22Rv1 (cell line): ENCODE data around the gene ADGRE2.
"Not testable (repeated sequence)": the region's sequence is repeated elsewhere in the genome, so short reads cannot be mapped to it uniquely, and the experiment has no call there.

Experiments
- CTCF ChIP-seq: fragments of 450-650 bp; IDR thresholded peaks from 2 replicates; pipeline ENCODE4 v1.5.1; 2017; ENCODE audit warnings: mild to moderate bottlenecking
- ZFX ChIP-seq: fragments of 450-650 bp; IDR thresholded peaks from 2 replicates; pipeline ENCODE4 v1.6.1; 2017; ENCODE audit warnings: antibody characterized with exemption, borderline replicate concordance

GRCh38 chr19:14778110-14778845, at the start of gene ADGRE2:
- not testable (repeated sequence) for TF ChIP-seq CTCF, ZFX
